Fibroblast of mammary gland (primary cell): ENCODE results near the gene SLC35A2.

Experiments
- DNase-seq: peaks from one replicate; pipeline ENCODE4 v3.0.0-alpha.2; 2010; ENCODE audit warnings: low read depth
- H3K4me3 ChIP-seq: 2 replicates; pipeline ENCODE4 v1.5.1; 2011; ENCODE audit warnings: low read depth, mild to moderate bottlenecking, low read length, moderate library complexity; ENCODE audit not compliant: control insufficient read depth
- TF ChIP-seq, protein P1 (sequence below): conservative IDR thresholded peaks from 2 replicates; pipeline ENCODE4 v1.5.1; 2011; ENCODE audit warnings: low read depth, low read length, inconsistent platforms; ENCODE audit not compliant: control insufficient read depth, insufficient read depth

Gene SLC35A2

DNA sequence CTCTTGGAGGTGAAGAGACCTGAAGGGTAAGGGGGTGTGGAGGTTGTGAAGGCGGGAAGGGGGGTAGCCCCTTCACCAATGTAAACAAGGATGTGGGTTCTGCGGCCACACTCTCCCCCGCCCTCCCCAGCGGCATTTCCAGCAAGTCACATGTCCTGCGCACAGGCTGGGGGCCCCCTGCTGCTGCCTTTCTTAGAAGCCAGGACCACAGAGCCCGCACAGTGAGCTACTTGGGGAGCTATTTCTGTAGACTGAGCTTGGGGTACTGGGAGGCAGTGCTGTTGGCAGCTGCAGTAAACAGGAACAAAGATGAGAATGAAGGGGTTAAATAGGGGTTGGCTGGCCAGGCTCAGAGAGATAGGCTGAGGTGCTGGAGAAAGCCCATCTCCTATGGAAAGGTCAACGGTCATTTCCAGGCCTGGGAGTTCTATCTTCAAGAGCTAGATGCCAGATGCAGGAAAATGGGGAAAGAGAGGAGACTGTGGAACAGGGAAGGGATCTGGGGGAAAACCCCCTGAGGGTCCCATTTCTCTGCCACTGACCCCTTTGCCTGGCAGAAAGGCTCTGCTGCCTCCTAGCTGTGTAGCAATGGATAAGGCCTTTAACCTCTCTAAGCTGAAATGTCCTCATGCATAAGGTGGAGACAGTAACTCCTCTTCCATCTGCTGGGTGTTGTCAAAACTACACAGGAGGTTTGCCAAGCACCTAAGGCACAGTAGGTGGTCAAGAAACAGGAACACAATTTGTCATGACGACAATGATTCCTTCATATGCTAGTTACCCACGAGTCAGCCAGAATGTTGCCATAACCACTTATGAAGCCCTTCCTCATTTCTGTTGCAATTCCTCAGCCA is 25.8 kb upstream of the SLC35A2 start:
- H3K4me3 ChIP-seq, result no peak overlapping the region
- TF ChIP-seq, protein P1, sequence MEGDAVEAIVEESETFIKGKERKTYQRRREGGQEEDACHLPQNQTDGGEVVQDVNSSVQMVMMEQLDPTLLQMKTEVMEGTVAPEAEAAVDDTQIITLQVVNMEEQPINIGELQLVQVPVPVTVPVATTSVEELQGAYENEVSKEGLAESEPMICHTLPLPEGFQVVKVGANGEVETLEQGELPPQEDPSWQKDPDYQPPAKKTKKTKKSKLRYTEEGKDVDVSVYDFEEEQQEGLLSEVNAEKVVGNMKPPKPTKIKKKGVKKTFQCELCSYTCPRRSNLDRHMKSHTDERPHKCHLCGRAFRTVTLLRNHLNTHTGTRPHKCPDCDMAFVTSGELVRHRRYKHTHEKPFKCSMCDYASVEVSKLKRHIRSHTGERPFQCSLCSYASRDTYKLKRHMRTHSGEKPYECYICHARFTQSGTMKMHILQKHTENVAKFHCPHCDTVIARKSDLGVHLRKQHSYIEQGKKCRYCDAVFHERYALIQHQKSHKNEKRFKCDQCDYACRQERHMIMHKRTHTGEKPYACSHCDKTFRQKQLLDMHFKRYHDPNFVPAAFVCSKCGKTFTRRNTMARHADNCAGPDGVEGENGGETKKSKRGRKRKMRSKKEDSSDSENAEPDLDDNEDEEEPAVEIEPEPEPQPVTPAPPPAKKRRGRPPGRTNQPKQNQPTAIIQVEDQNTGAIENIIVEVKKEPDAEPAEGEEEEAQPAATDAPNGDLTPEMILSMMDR, result no peak
- DNase-seq, result peak; percentile 23

DNA sequence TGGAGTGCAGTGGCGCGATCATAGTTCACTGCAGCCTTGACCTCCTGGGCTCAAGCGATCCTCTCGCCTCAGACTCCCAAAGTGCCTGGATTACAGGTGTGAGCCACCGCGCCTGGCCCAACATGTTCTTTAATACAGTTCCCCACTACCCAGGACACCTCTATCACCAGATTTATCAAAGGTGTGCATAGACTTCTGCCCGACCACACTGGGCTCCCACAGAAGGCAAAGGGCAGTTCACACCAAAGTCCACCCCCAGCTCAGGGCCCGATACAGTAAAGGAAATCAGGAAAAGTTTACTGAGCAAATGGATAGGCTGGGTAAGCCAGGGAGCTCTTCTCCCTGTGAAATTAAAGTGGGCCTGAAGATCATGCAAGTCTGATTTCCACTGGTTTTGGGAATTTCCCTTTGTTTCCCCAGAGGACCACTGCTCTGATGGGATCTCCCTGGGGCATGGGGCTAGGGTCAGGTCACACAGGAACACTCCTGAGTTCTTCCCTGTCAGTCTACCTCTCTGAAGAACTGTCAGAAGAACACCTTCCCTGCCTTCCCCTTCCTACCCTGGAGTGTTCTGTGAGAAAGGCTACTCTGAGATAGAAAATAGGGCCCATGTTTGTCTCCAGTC is 25.1 kb upstream of the SLC35A2 start:
- TF ChIP-seq, protein P1, result no peak
- no peak overlapping the region for H3K4me3 ChIP-seq
- no peak for DNase-seq

DNA sequence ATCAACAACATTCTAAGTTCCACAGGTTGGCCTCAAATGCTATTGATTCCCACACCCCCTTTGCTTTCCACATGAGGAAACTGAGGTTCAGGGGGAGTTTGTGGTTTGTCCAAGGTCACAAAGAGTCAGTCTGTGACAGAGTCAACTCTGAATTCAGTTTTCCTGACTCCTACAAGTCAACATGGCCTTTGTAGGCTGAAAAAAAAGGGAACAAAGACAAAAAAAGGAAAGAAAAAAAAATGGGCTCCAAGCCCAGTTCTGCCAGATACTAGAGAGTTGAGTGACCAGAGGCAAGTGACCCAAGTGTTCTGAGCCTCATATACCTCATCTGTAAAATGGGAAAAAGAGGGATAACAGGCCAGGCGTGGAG is 23.8 kb upstream of the SLC35A2 start:
- DNase-seq, result no peak
- TF ChIP-seq, protein P1, result no peak
- no peak overlapping the region for H3K4me3 ChIP-seq

DNA sequence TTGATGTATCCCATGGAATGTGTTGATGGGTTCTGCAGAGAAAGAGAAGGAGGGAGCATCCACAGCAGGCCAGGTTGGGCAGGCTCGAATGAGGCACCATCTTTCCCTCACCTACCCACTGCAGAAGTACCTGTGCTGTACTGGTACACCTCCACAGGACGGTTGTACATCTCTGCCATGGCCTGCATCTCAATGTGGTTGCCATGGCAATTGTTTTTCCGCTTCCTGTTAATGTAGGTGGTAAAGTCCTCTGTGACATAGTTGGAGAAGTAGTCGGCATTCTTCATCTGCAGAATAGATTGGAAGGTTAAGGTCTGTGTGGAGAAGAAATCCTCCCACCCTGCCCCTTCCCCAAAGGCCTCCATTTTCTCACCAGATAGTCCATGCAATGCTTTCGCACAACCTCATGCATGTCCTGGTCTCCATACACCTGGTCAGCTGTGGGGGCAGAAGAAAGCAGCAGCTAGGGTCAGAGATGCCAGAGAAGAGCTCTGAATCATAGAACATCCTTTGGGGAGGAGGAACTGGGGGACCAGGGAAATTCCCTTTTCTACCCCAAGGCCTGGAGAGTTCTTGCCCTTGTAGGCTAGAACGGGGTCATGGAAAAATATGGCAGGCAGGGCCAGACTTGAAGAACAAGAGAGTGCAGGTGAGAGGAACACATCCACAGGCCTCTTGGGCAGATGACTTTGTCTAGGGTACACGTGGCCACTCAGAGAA is 23.3 kb upstream of the SLC35A2 start:
- no peak for DNase-seq
- no peak overlapping the region for H3K4me3 ChIP-seq

DNA sequence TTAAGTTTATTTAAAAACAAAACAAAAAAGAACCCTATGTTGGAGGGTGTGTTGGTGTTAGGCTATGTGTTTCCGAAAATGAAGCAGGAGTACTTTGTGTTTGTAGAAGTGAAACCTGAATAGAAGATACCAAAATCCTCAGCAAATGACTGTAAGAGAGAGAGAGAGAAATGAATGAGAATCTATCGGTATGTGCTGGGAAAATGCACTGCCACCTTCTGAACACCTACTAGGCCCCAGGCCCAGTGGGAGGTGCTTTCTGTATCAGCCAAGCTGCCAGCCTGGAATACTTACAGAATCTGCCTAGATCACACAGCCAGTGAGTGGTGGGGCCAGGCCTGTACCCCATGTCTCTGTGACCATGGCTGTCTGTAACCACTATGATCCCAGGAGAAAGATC is 22.3 kb upstream of the SLC35A2 start:
- TF ChIP-seq, protein P1, result no peak
- H3K4me3 ChIP-seq, result no peak overlapping the region
- no peak for DNase-seq

More for the DNA sequence above, 23.3 kb upstream of the SLC35A2 start:
- TF ChIP-seq, protein P1, result no peak

DNA sequence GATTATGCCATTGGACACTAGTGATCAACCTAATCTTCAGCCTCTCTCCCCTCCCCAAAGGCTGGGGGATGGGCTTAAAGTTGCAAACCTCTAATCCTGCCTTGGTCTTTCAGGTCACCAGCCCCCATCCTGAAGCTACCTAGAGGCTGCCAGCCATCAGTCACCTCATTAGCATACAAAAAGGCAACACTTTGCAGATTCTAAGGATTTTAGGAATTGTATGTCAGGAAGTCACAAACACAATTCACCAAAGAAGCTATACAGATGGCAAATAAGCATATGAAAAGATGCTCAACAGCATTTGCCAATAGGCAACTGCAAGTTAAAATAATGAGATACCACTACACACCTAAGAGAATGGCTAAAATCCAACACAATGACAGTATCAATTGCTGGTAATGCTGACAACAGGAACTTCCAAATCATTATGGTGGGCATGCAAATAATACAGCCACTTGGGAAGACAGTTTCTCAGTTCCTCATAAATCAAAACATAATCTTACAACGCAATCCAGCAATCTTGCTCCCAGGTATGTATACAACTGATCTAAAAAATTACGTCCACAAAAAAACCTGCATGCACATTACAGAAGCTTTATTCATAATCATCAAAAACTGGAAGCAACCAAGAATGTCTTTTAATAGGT is 16.4 kb upstream of the SLC35A2 start:
- TF ChIP-seq, protein P1, result no peak
- DNase-seq, result no peak
- H3K4me3 ChIP-seq, result no peak overlapping the region
